HepG2 (cell line): ENCODE data around the gene RAD21L1. TPM values are rescaled to one million over a fixed set of nuclear protein-coding genes. Genes with fewer than 3 reads are reported as not detected.

Source experiments
- ASH2L ChIP-seq: fragments of 300-600, 200-600 bp; sonication (generic); IDR thresholded peaks from 2 replicates; pipeline ENCODE4 v1.7.0; 2017; ENCODE audit warnings: low read depth, mild to moderate bottlenecking, moderate library complexity, mixed read lengths, low read length; ENCODE audit not compliant: insufficient read length
- CEBPB ChIP-seq: IDR thresholded peaks from 2 replicates; pipeline ENCODE4 v1.6.1; 2011; ENCODE audit warnings: low read depth, low read length, improper control_type of control experiment, borderline replicate concordance
- E2F2 ChIP-seq: sonication (generic); formaldehyde crosslinking; IDR thresholded peaks from 2 replicates; pipeline ENCODE4 v1.4.0; 2020; ENCODE audit warnings: missing genetic modification reagents, borderline replicate concordance
- E2F5 ChIP-seq: sonication (generic); formaldehyde crosslinking; conservative IDR thresholded peaks from 2 replicates; pipeline ENCODE4 v1.4.0; 2020; ENCODE audit warnings: missing genetic modification reagents
- HOXD1 ChIP-seq: sonication (generic); formaldehyde crosslinking; IDR thresholded peaks from 2 replicates; pipeline ENCODE4 v1.5.0; 2020; ENCODE audit warnings: missing genetic modification reagents
- MEIS1 ChIP-seq: sonication (generic); formaldehyde crosslinking; IDR thresholded peaks from 2 replicates; pipeline ENCODE4 v1.9.0; 2021; ENCODE audit warnings: mild to moderate bottlenecking, missing genetic modification reagents, moderate library complexity, borderline replicate concordance
- MTERF4 ChIP-seq: sonication (generic); formaldehyde crosslinking; IDR thresholded peaks from 2 replicates; pipeline ENCODE4 v1.8.0; 2023; ENCODE audit warnings: mild to moderate bottlenecking, missing genetic modification reagents
- NFE2L2 ChIP-seq: fragments of 150-350 bp; IDR thresholded peaks from 2 replicates; pipeline ENCODE4 v1.6.1; 2014; ENCODE audit warnings: low read length
- PHF20 ChIP-seq: sonication (generic); formaldehyde crosslinking; IDR thresholded peaks from 2 replicates; pipeline ENCODE4 v1.5.0; 2020; ENCODE audit warnings: mild to moderate bottlenecking, missing genetic modification reagents
- RAD51 ChIP-seq: fragments of 450-650 bp; IDR thresholded peaks from 2 replicates; pipeline ENCODE4 v1.6.1; 2016; ENCODE audit warnings: borderline replicate concordance
- RBFOX2 ChIP-seq: fragments of 200-400 bp; formaldehyde crosslinking; IDR thresholded peaks from 2 replicates; pipeline ENCODE4 v1.6.1; 2017; ENCODE audit warnings: low read depth, mild to moderate bottlenecking, low read length
- SYNCRIP ChIP-seq: fragments of 200-400 bp; formaldehyde crosslinking; IDR thresholded peaks from 2 replicates; pipeline ENCODE4 v1.6.1; 2018; ENCODE audit warnings: mild to moderate bottlenecking, low read depth, low read length; ENCODE audit not compliant: insufficient read depth
- TARDBP ChIP-seq: sonication (generic); formaldehyde crosslinking; IDR thresholded peaks from 2 replicates; pipeline ENCODE4 v1.8.0; 2022; ENCODE audit warnings: mild to moderate bottlenecking, missing genetic modification reagents
- ZBED4 ChIP-seq: sonication (generic); formaldehyde crosslinking; IDR thresholded peaks from 2 replicates; pipeline ENCODE4 v1.4.0; 2020; ENCODE audit warnings: missing genetic modification reagents, borderline replicate concordance
- ZNF18 ChIP-seq: sonication (generic); formaldehyde crosslinking; IDR thresholded peaks from 2 replicates; pipeline ENCODE4 v1.8.0; 2022; ENCODE audit warnings: mild to moderate bottlenecking, missing genetic modification reagents; ENCODE audit not compliant: insufficient replicate concordance
- ZNF281 ChIP-seq: sonication (generic); formaldehyde crosslinking; IDR thresholded peaks from 2 replicates; pipeline ENCODE4 v1.4.0; 2020; ENCODE audit warnings: missing genetic modification reagents, borderline replicate concordance
- polyA plus RNA-seq, 8 experiments: library from polyadenylated mRNA; depleted of rRNA in 3 of 8; stranded (reverse) in 7 of 8; unstranded in 1 of 8; fragments of >200 nt; fragmentation: Illumina TruSeq in 4 of 8; extraction: Trizol in 4 of 8; gene quantifications; 2 replicates each; pipeline versions ENCODE4 v1.2.1 to v1.2.3, GENCODE V29; 2011 to 2016; ENCODE audit warnings: low read depth in 4 of 8, missing spikeins in 1 of 8, mixed read lengths in 1 of 8; ENCODE audit not compliant: insufficient read depth in 1 of 8
- total RNA-seq, 5 experiments: library from RNA; depleted of rRNA; stranded (reverse); fragments of >200 nt; fragmentation: Illumina TruSeq; extraction: Trizol; gene quantifications; 2 replicates each; pipeline ENCODE4 v1.2.3, GENCODE V29; 2016; ENCODE audit warnings: low read depth in 1 of 5

RAD21L1 gene
- total and polyA plus RNA-seq, 2 of the 13 experiments (the other 11 are each of a cell fraction or from before 2014, with no cell fraction given) = not detected

- no peak for TF ChIP-seq ASH2L
- TF ChIP-seq MEIS1 (CRISPR knock-in tag) = 0 out of 2 replicates have a peak, but pooled peaks have one; percentile 52
- 0 out of 2 replicates have a peak, but pooled peaks have one; percentile 7 for TF ChIP-seq MTERF4 (CRISPR knock-in tag)
- no peak for TF ChIP-seq E2F2 (CRISPR knock-in tag)
- peak; percentile 56 for TF ChIP-seq RBFOX2
- no peak for TF ChIP-seq E2F5 (CRISPR knock-in tag)
- TF ChIP-seq CEBPB = no peak
- TF ChIP-seq SYNCRIP = no peak
- 0 out of 2 replicates have a peak, but pooled peaks have one; percentile 38 for TF ChIP-seq PHF20 (CRISPR knock-in tag)
- TF ChIP-seq ZBED4 (CRISPR knock-in tag) = peak; percentile 90; the same call in 1 of the 2 replicates
- peak; percentile 42; the same call in 1 of the 2 replicates for TF ChIP-seq ZNF281 (CRISPR knock-in tag)
- no peak for TF ChIP-seq NFE2L2
- 0 out of 2 replicates have a peak, but pooled peaks have one; percentile 52 for TF ChIP-seq TARDBP
- TF ChIP-seq ZNF18 (CRISPR knock-in tag) = no peak
- no peak for TF ChIP-seq RAD51
- TF ChIP-seq HOXD1 = 0 out of 2 replicates have a peak, but pooled peaks have one; percentile 27
Observed at GRCh38 chr20:1184638-1185315, 41.1 kb upstream of the RAD21L1 start, which contains the start of gene TMEM74B (continued).
